ENCODE measurements around the gene SLC36A4. TPM values are rescaled to one million over a fixed set of nuclear protein-coding genes. Genes with fewer than 3 reads are reported as not detected.

Gene SLC36A4
- total RNA-seq, 6 experiments from 2014 or later = 10.6 to 18.5 (median 13.7) TPM

GRCh38 chr11:93236741-93237675 is 39.2 kb upstream of the SLC36A4 start:
- DNase-seq = peak; percentile 54
- H3K27me3 Mint-ChIP-seq (ENCODE audit: insufficient read depth) = peaks cover 2% of the 10 kb centered on the region; the same call in 1 of the 2 replicates
- H3K27ac Mint-ChIP-seq = no peak overlapping the region

GRCh38 chr11:93234602-93235207 is 36.9 kb upstream of the SLC36A4 start:
- no peaks in the 10 kb centered on the region for H3K4me1 Mint-ChIP-seq (ENCODE audit: low read depth)
- H3K9me3 Mint-ChIP-seq = no peaks in the 10 kb centered on the region
- DNase-seq = peak; percentile 78
- no peak overlapping the region for H3K4me3 Mint-ChIP-seq
- no peak overlapping the region for H3K27ac Mint-ChIP-seq
- H3K36me3 Mint-ChIP-seq (ENCODE audit: low read depth) = no peaks in the 10 kb centered on the region
- TF ChIP-seq CTCF (IDR thresholded peaks at IDR 0.05) = peak; percentile 85
- no peaks in the 10 kb centered on the region; the same call in 1 of the 2 replicates for H3K27me3 Mint-ChIP-seq (ENCODE audit: insufficient read depth)

More at GRCh38 chr11:93236741-93237675, 39.2 kb upstream of the SLC36A4 start:
- no peak overlapping the region for H3K4me3 Mint-ChIP-seq
- H3K4me1 Mint-ChIP-seq (ENCODE audit: low read depth) = no peaks in the 10 kb centered on the region
- no peaks in the 10 kb centered on the region for H3K36me3 Mint-ChIP-seq (ENCODE audit: low read depth)
- TF ChIP-seq CTCF (IDR thresholded peaks at IDR 0.05) = peak; percentile 75
- no peaks in the 10 kb centered on the region for H3K9me3 Mint-ChIP-seq

DNA sequence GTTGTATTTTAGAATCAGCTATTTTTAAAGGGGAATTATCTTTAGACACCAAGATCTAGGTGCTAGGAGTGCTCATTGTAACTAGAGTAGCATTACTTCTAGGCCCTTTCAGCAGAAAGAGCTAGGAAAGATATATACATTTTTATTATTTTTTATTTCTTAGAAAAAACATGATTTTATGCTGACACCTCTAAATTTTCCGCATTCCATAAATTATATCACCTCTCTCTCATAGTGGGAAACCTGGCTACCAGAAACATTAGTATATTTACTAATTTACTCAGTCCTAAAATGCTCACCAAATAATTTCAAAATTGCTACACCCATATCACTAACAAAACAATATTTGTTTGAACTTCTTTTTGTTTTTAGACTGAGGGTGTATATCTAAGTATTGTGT is 32.1 kb upstream of the SLC36A4 start:
- H3K36me3 Mint-ChIP-seq (ENCODE audit: low read depth) = no peaks in the 10 kb centered on the region
- DNase-seq = no peak
- H3K4me1 Mint-ChIP-seq (ENCODE audit: low read depth) = no peaks in the 10 kb centered on the region
- no peak overlapping the region for H3K27ac Mint-ChIP-seq
- no peak overlapping the region for H3K4me3 Mint-ChIP-seq
- no peak for TF ChIP-seq CTCF (IDR thresholded peaks at IDR 0.05)
- H3K9me3 Mint-ChIP-seq = no peaks in the 10 kb centered on the region
- peaks cover 1% of the 10 kb centered on the region; the same call in 1 of the 2 replicates for H3K27me3 Mint-ChIP-seq (ENCODE audit: insufficient read depth)

GRCh38 chr11:93225662-93226061 is 27.9 kb upstream of the SLC36A4 start:
- H3K27me3 Mint-ChIP-seq (ENCODE audit: insufficient read depth) = peaks cover 1% of the 10 kb centered on the region
- no peaks in the 10 kb centered on the region for H3K9me3 Mint-ChIP-seq
- TF ChIP-seq CTCF (IDR thresholded peaks at IDR 0.05) = peak; percentile 75
- peak; percentile 26 for DNase-seq
- no peaks in the 10 kb centered on the region for H3K36me3 Mint-ChIP-seq (ENCODE audit: low read depth)
- no peak overlapping the region for H3K4me3 Mint-ChIP-seq
- H3K4me1 Mint-ChIP-seq (ENCODE audit: low read depth) = no peaks in the 10 kb centered on the region
- H3K27ac Mint-ChIP-seq = no peak overlapping the region

- TF ChIP-seq CTCF (IDR thresholded peaks at IDR 0.05) = no peak
- H3K4me1 Mint-ChIP-seq (ENCODE audit: low read depth) = no peaks in the 10 kb centered on the region
- no peaks in the 10 kb centered on the region for H3K36me3 Mint-ChIP-seq (ENCODE audit: low read depth)
- no peak overlapping the region for H3K4me3 Mint-ChIP-seq
- no peak overlapping the region for H3K27ac Mint-ChIP-seq
- H3K9me3 Mint-ChIP-seq = no peaks in the 10 kb centered on the region
- DNase-seq = no peak
- peaks cover 4% of the 10 kb centered on the region for H3K27me3 Mint-ChIP-seq (ENCODE audit: insufficient read depth)
Measured at GRCh38 chr11:93221539-93221938, 23.7 kb upstream of the SLC36A4 start.

All from HFFc6 (cell line).